ENCODE results near the gene SEMA3D.

Gene SEMA3D

GRCh38 chr7:85186521-85187241 is at the start of gene SEMA3D:
Gene SEMA3D (minus strand): TSS chr7:85187056. CDS start chr7:85121891, 65,165 bp downstream.
- peak; percentile 98 for DNase-seq
- in situ Hi-C loops (cut with MboI; ENCODE audit: low pct_unique_long_range_greater_than_20kb, low sequenced_read_pairs), result no loop called here

GRCh38 chr7:85234730-85235129 is 47.9 kb upstream of the SEMA3D start:
- no peak for DNase-seq
- in situ Hi-C loops (cut with MboI; ENCODE audit: low pct_unique_long_range_greater_than_20kb, low sequenced_read_pairs), result no loop called here

GRCh38 chr7:85232068-85232467 is 45.2 kb upstream of the SEMA3D start:
- in situ Hi-C loops (cut with MboI; ENCODE audit: low pct_unique_long_range_greater_than_20kb, low sequenced_read_pairs), result no loop called here
- no peak for DNase-seq

- in situ Hi-C loops (cut with MboI; ENCODE audit: low pct_unique_long_range_greater_than_20kb, low sequenced_read_pairs), result no loop called here
Measured at GRCh38 chr7:85230623-85231022, 43.8 kb upstream of the SEMA3D start.

GRCh38 chr7:85229544-85229943 is 42.7 kb upstream of the SEMA3D start:
- no peak for DNase-seq
- in situ Hi-C loops (cut with MboI; ENCODE audit: low pct_unique_long_range_greater_than_20kb, low sequenced_read_pairs), result no loop called here

More at GRCh38 chr7:85230623-85231022, 43.8 kb upstream of the SEMA3D start:
- DNase-seq, result peak; percentile 57

GRCh38 chr7:85226361-85227085 is 39.7 kb upstream of the SEMA3D start:
- in situ Hi-C loops (cut with MboI; ENCODE audit: low pct_unique_long_range_greater_than_20kb, low sequenced_read_pairs), result no loop called here
- DNase-seq, result no peak

- in situ Hi-C loops (cut with MboI; ENCODE audit: low pct_unique_long_range_greater_than_20kb, low sequenced_read_pairs), result no loop called here
- no peak for DNase-seq
Measured at GRCh38 chr7:85224171-85224570, 37.3 kb upstream of the SEMA3D start.

GRCh38 chr7:85222522-85222921 is 35.7 kb upstream of the SEMA3D start:
- no peak for DNase-seq
- in situ Hi-C loops (cut with MboI; ENCODE audit: low pct_unique_long_range_greater_than_20kb, low sequenced_read_pairs), result no loop called here

GRCh38 chr7:85221796-85222195 is 34.9 kb upstream of the SEMA3D start:
- in situ Hi-C loops (cut with MboI; ENCODE audit: low pct_unique_long_range_greater_than_20kb, low sequenced_read_pairs), result no loop called here
- DNase-seq, result no peak

- no peak for DNase-seq
- in situ Hi-C loops (cut with MboI; ENCODE audit: low pct_unique_long_range_greater_than_20kb, low sequenced_read_pairs), result no loop called here
Measured at GRCh38 chr7:85220651-85221050, 33.8 kb upstream of the SEMA3D start.

GRCh38 chr7:85220023-85220422 is 33.2 kb upstream of the SEMA3D start:
- DNase-seq, result no peak
- in situ Hi-C loops (cut with MboI; ENCODE audit: low pct_unique_long_range_greater_than_20kb, low sequenced_read_pairs), result no loop called here

GRCh38 chr7:85217085-85217484 is 30.2 kb upstream of the SEMA3D start:
- no peak for DNase-seq
- in situ Hi-C loops (cut with MboI; ENCODE audit: low pct_unique_long_range_greater_than_20kb, low sequenced_read_pairs), result no loop called here

- in situ Hi-C loops (cut with MboI; ENCODE audit: low pct_unique_long_range_greater_than_20kb, low sequenced_read_pairs), result no loop called here
- no peak for DNase-seq
Measured at GRCh38 chr7:85215098-85215497, 28.2 kb upstream of the SEMA3D start.

GRCh38 chr7:85213500-85213899 is 26.6 kb upstream of the SEMA3D start:
- DNase-seq, result no peak
- in situ Hi-C loops (cut with MboI; ENCODE audit: low pct_unique_long_range_greater_than_20kb, low sequenced_read_pairs), result no loop called here

- DNase-seq, result no peak
Measured at GRCh38 chr7:85205754-85206153, 18.9 kb upstream of the SEMA3D start.

GRCh38 chr7:85204496-85204895 is 17.6 kb upstream of the SEMA3D start:
- in situ Hi-C loops (cut with MboI; ENCODE audit: low pct_unique_long_range_greater_than_20kb, low sequenced_read_pairs), result no loop called here
- no peak for DNase-seq

More at GRCh38 chr7:85205754-85206153, 18.9 kb upstream of the SEMA3D start:
- in situ Hi-C loops (cut with MboI; ENCODE audit: low pct_unique_long_range_greater_than_20kb, low sequenced_read_pairs), result no loop called here

GRCh38 chr7:85204061-85204460 is 17.2 kb upstream of the SEMA3D start:
- in situ Hi-C loops (cut with MboI; ENCODE audit: low pct_unique_long_range_greater_than_20kb, low sequenced_read_pairs), result no loop called here
- DNase-seq, result no peak

- in situ Hi-C loops (cut with MboI; ENCODE audit: low pct_unique_long_range_greater_than_20kb, low sequenced_read_pairs), result no loop called here
- no peak for DNase-seq
Measured at GRCh38 chr7:85201209-85201608, 14.4 kb upstream of the SEMA3D start.

GRCh38 chr7:85196696-85197095 is 9.8 kb upstream of the SEMA3D start:
- DNase-seq, result no peak
- in situ Hi-C loops (cut with MboI; ENCODE audit: low pct_unique_long_range_greater_than_20kb, low sequenced_read_pairs), result no loop called here

GRCh38 chr7:85191383-85191782 is 4.5 kb upstream of the SEMA3D start:
- DNase-seq, result peak; percentile 20
- in situ Hi-C loops (cut with MboI; ENCODE audit: low pct_unique_long_range_greater_than_20kb, low sequenced_read_pairs), result no loop called here

Measured in KBM-7 (cell line).